ENCODE measurements around the gene FGR. TPM values are rescaled to one million over a fixed set of nuclear protein-coding genes. Genes with fewer than 3 reads are reported as not detected.
"Not testable (repeated sequence)": the region's sequence is repeated elsewhere in the genome, so short reads cannot be mapped to it uniquely, and the experiment has no call there.

The FGR gene
- polyA plus RNA-seq, 1 experiment = not detected

DNA sequence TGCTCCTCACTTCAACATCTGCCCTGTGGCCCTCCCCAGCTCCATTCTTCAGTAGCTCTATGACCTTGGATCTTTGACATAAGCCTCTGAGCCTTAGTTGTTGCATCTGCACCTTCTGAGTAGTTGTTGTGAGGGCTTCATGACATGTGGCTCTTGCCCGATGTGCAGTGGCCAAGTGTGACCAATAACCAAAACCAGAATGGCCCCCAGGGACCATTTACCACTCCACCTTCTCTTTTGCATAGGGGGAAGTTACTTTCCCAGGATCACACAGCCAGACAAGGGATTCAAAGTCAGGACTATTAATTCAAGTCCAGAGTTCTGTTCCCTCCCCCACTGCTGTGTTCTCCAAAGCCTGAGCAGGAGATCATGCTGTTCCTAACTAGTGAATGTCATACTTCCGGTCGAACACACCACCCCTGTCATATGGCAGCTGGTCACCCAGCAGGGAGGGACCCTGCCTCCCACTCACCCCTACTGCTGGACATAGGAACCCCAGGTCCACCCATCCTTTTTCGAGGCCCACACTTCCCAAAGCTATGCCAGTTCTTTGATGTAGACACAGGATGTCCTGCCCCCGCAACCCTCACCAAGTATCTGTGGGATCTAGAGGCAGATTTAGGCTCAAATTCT, 4.0 kb downstream of the FGR start:
- Histone ChIP-seq H3K27me3 (ENCODE audit: control insufficient read depth, insufficient read depth, low read length) (peaks cover 4% of the 10 kb centered on the region; the same call in 1 of the 2 replicates), H3K4me3 (ENCODE audit: low read depth, low read length) (no peak overlapping the region), H3K36me3 (ENCODE audit: control insufficient read depth, insufficient read depth, low read length) (no peaks in the 10 kb centered on the region)
- TF ChIP-seq, protein P1, sequence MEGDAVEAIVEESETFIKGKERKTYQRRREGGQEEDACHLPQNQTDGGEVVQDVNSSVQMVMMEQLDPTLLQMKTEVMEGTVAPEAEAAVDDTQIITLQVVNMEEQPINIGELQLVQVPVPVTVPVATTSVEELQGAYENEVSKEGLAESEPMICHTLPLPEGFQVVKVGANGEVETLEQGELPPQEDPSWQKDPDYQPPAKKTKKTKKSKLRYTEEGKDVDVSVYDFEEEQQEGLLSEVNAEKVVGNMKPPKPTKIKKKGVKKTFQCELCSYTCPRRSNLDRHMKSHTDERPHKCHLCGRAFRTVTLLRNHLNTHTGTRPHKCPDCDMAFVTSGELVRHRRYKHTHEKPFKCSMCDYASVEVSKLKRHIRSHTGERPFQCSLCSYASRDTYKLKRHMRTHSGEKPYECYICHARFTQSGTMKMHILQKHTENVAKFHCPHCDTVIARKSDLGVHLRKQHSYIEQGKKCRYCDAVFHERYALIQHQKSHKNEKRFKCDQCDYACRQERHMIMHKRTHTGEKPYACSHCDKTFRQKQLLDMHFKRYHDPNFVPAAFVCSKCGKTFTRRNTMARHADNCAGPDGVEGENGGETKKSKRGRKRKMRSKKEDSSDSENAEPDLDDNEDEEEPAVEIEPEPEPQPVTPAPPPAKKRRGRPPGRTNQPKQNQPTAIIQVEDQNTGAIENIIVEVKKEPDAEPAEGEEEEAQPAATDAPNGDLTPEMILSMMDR (IDR thresholded peaks at IDR 0.05; ENCODE audit: insufficient read depth, low read depth, low read length) = no peak
- POLR2A ChIA-PET = no interaction called here
- CTCF ChIA-PET = interaction anchor here (1.1 to 4.3 kb wide), 6 partner anchors 14 to 38 kb away, joined by 3 to 15 read pairs (median 5); no protein-coding TSS in a partner anchor
- DNase-seq (ENCODE audit: low read depth) = no peak

DNA sequence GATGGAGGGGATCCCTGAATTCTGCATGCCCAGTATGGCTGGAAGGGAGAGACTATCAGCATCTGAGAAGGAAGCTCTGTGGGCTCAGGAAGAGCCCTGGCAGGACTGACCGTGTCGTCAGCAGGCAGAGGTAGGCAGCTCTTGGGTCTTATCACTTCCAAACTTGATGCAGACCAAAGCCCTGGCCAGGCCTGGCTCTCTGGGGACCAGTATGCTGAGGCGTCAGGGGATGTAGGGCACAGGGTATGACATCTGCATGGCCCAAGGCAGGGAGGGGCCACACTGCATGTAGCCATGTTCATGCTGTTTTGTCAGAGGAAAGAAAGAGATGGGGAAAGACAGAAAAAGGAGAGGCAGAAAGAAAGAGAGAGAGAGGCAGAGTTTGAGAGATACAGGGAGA, 6.3 kb downstream of the FGR start:
- Histone ChIP-seq H3K36me3 (ENCODE audit: control insufficient read depth, insufficient read depth, low read length) (no peaks in the 10 kb centered on the region), H3K27me3 (ENCODE audit: control insufficient read depth, insufficient read depth, low read length) (no peaks in the 10 kb centered on the region), H3K4me3 (ENCODE audit: low read depth, low read length) (no peak overlapping the region)
- POLR2A ChIA-PET = no interaction called here
- CTCF ChIA-PET = interaction anchor here (1.2 to 4.3 kb wide), 5 partner anchors 11 to 20 kb away, joined by 3 to 15 read pairs (median 4); no protein-coding TSS in a partner anchor
- TF ChIP-seq, protein P1 (IDR thresholded peaks at IDR 0.05; ENCODE audit: insufficient read depth, low read depth, low read length) = no peak
- DNase-seq (ENCODE audit: low read depth) = no peak

DNA sequence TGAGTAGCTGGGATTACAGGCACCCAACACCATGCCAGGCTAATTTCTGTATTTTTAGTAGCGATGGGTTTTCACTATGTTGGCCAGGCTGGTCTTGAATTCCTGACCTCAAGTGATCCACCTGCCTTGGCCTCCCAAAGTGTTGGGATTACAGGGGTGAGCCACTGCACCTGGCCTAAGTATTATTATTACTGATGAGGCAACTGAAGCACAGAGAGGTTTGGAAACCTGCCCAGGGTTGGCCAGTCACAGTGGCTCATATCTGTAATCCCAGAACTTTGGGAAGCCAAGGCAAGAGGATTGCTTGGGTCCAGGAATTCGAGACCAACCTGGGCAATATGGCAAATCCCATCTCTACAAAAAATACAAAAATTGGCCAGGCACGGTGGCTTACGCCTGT, 7.3 kb downstream of the FGR start:
- H3K36me3 ChIP-seq (ENCODE audit: control insufficient read depth, insufficient read depth, low read length); POLR2A ChIA-PET; DNase-seq (ENCODE audit: low read depth); H3K4me3 ChIP-seq (ENCODE audit: low read depth, low read length); H3K27me3 ChIP-seq (ENCODE audit: control insufficient read depth, insufficient read depth, low read length): not testable (repeated sequence)
- CTCF ChIA-PET = interaction anchor here (1.0 to 4.3 kb wide), 4 partner anchors 11 to 19 kb away, joined by 4 to 15 read pairs (median 7); no protein-coding TSS in a partner anchor

DNA sequence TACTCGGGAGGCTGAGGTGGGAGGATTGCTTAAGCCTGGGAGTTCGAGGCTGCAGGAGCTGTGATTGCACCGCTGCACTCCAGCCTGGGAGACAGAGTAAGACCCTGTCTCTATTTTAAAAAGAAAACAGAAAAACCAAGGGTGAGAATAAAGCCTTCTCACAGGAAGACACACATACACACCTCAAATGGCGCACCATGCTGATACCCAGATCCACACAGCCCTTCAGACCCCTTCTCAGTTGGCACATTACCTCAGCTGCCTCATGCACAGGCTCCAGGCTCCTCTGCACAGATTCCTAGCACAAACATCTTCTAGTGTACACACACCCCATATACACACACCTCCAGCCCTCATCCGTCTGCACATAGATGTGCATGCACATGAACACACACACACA, 7.9 kb downstream of the FGR start:
- DNase-seq (ENCODE audit: low read depth) = no peak
- TF ChIP-seq, protein P1 (IDR thresholded peaks at IDR 0.05; ENCODE audit: insufficient read depth, low read depth, low read length) = no peak
- Histone ChIP-seq H3K36me3 (ENCODE audit: control insufficient read depth, insufficient read depth, low read length) (no peaks in the 10 kb centered on the region), H3K27me3 (ENCODE audit: control insufficient read depth, insufficient read depth, low read length) (no peaks in the 10 kb centered on the region), H3K4me3 (ENCODE audit: low read depth, low read length) (no peak overlapping the region)
- ChIA-PET POLR2A (no interaction called here), CTCF (interaction anchor here (1.0 to 2.4 kb wide), 2 partner anchors 10 to 17 kb away, joined by 4 to 10 read pairs; no protein-coding TSS in a partner anchor)

DNA sequence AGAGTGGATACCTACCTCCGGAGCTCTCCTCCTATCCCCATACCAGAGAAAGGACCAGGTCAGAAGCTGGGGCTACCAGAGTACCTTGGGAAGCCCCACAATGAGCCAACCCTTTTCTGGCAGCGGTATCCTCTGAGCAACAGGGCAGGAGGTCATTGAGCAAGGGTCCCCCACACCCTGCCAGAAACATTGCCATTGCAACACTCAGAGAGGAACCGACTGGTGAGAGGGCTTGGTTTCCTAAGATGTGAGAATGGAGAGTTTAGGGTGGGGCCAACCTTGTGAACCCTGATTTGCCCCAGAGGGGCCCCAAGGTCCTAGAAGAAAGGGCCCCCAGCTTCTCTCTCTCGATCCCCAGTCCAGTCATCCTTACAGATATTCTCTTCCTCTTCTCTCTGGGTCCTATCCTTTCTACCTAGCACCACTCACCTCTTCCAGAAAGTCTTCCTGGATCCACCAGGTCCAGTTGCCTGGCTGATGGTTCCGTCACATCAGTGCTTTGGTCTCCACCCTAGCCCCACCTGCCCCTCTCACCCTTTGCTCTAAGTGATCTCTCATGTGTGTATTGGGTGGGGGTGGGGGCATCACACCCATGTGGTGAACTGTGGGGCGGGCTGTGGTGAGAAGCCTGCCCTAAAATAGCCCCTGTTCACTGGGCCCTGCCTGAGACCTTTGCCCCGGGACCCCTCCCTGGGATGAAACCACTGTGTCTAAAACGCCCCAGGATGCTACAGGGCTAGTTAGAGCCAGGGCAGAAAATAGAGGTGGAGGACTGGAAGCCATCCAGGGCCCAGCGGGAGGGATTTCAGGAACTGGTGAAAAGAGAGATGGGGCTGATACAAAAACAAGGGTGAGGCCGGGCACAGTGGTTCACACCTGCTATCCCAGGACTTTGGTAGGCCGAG, 8.7 kb downstream of the FGR start:
- ChIA-PET POLR2A (no interaction called here), CTCF (interaction anchor here (1.0 to 2.4 kb wide), 4 partner anchors 10 to 20 kb away, joined by 4 to 10 read pairs (median 5); no protein-coding TSS in a partner anchor)
- TF ChIP-seq, protein P1 (IDR thresholded peaks at IDR 0.05; ENCODE audit: insufficient read depth, low read depth, low read length) = no peak
- DNase-seq (ENCODE audit: low read depth) = no peak
- Histone ChIP-seq H3K27me3 (ENCODE audit: control insufficient read depth, insufficient read depth, low read length) (no peaks in the 10 kb centered on the region), H3K36me3 (ENCODE audit: control insufficient read depth, insufficient read depth, low read length) (no peaks in the 10 kb centered on the region), H3K4me3 (ENCODE audit: low read depth, low read length) (no peak overlapping the region)

Data from BJ (cell line).